Measurements from ENCODE around the gene CYP4F8.

The CYP4F8 gene

GRCh38 chr19:15616627-15617270, 1.7 kb downstream of the CYP4F8 start:
- no peak for DNase-seq

- no peak for DNase-seq
Observed at GRCh38 chr19:15618321-15618720, 3.3 kb downstream of the CYP4F8 start.

GRCh38 chr19:15621801-15622200, 6.8 kb downstream of the CYP4F8 start:
- DNase-seq, result no peak

- DNase-seq, result no peak
Observed at GRCh38 chr19:15622991-15623390, 8.0 kb downstream of the CYP4F8 start.

GRCh38 chr19:15623711-15624318, 8.8 kb downstream of the CYP4F8 start:
- DNase-seq, result no peak

- no peak for DNase-seq
Observed at GRCh38 chr19:15628236-15629002, 13.4 kb downstream of the CYP4F8 start.

GRCh38 chr19:15629003-15629880, 14.2 kb downstream of the CYP4F8 start:
- peak; percentile 10 for DNase-seq

- no peak for DNase-seq
Observed at GRCh38 chr19:15631817-15632216, 16.8 kb downstream of the CYP4F8 start.

GRCh38 chr19:15633082-15633835, 18.2 kb downstream of the CYP4F8 start:
- no peak for DNase-seq

- no peak for DNase-seq
Observed at GRCh38 chr19:15634105-15634504, 19.1 kb downstream of the CYP4F8 start.

- no peak for DNase-seq
Observed at GRCh38 chr19:15635016-15635805, 20.2 kb downstream of the CYP4F8 start.

- DNase-seq, result no peak
Observed at GRCh38 chr19:15636026-15636425, 21.0 kb downstream of the CYP4F8 start.

- no peak for DNase-seq
Observed at GRCh38 chr19:15639596-15639995, 24.6 kb downstream of the CYP4F8 start.

GRCh38 chr19:15640294-15640903, 25.4 kb downstream of the CYP4F8 start, which contains the start of gene CYP4F3:
Gene CYP4F3, plus strand, starts transcription at chr19:15640897. Its CDS starts 519 bp downstream, at chr19:15641416.
- DNase-seq, result no peak

- DNase-seq, result no peak
Observed at GRCh38 chr19:15640904-15641597, 26.0 kb downstream of the CYP4F8 start.

GRCh38 chr19:15641901-15642491, 27.0 kb downstream of the CYP4F8 start:
- DNase-seq, result no peak

- no peak for DNase-seq
Observed at GRCh38 chr19:15642807-15643206, 27.8 kb downstream of the CYP4F8 start.

- DNase-seq, result no peak
Observed at GRCh38 chr19:15643387-15643786, 28.4 kb downstream of the CYP4F8 start.

GRCh38 chr19:15644066-15644741, 29.2 kb downstream of the CYP4F8 start:
- DNase-seq, result no peak
